HG02970 (cell line): ENCODE data around the gene CDKL4.
"Not testable (repeated sequence)": the region's sequence is repeated elsewhere in the genome, so short reads cannot be mapped to it uniquely, and the experiment has no call there.

Experiments used
- ATAC-seq: cut with Tn5 transposase; IDR thresholded peaks from one replicate; pipeline ENCODE4 v1.9.1; 2021; ENCODE audit warnings: mild to moderate bottlenecking, moderate library complexity, moderate number of reproducible peaks; ENCODE audit not compliant: unreplicated experiment, low FRiP score

CDKL4 gene

GRCh38 chr2:39145906-39146421, 97.8 kb downstream of the CDKL4 start:
- ATAC-seq: no peak

GRCh38 chr2:39144416-39144815, 99.4 kb downstream of the CDKL4 start:
- no peak for ATAC-seq

- no peak for ATAC-seq
These were observed 100.7 kb downstream of the CDKL4 start for GRCh38 chr2:39142904-39143605.

- ATAC-seq: no peak
These were observed 102.2 kb downstream of the CDKL4 start for GRCh38 chr2:39141334-39142271.

- ATAC-seq: not testable (repeated sequence)
These were observed 102.8 kb downstream of the CDKL4 start for GRCh38 chr2:39140948-39141333.

- no peak for ATAC-seq
These were observed 103.4 kb downstream of the CDKL4 start for GRCh38 chr2:39140322-39140847.

GRCh38 chr2:39139511-39140237, 104.1 kb downstream of the CDKL4 start:
- ATAC-seq: no peak

- no peak for ATAC-seq
These were observed 104.9 kb downstream of the CDKL4 start for GRCh38 chr2:39138837-39139211.

GRCh38 chr2:39138187-39138836, 105.5 kb downstream of the CDKL4 start:
- not testable (repeated sequence) for ATAC-seq

GRCh38 chr2:39136799-39137198, 107.0 kb downstream of the CDKL4 start:
- ATAC-seq: no peak

GRCh38 chr2:39135690-39136259, 108.0 kb downstream of the CDKL4 start:
- no peak for ATAC-seq

GRCh38 chr2:39133215-39133851, 110.4 kb downstream of the CDKL4 start:
- no peak for ATAC-seq

GRCh38 chr2:39128919-39129391, 114.8 kb downstream of the CDKL4 start:
- ATAC-seq: peak; percentile 49

- ATAC-seq: peak; percentile 31
These were observed 115.8 kb downstream of the CDKL4 start for GRCh38 chr2:39127973-39128372.
